ENCODE measurements around the gene RFPL4AL1.
"Not testable (repeated sequence)": the region's sequence is repeated elsewhere in the genome, so short reads cannot be mapped to it uniquely, and the experiment has no call there.

The RFPL4AL1 gene

DNA sequence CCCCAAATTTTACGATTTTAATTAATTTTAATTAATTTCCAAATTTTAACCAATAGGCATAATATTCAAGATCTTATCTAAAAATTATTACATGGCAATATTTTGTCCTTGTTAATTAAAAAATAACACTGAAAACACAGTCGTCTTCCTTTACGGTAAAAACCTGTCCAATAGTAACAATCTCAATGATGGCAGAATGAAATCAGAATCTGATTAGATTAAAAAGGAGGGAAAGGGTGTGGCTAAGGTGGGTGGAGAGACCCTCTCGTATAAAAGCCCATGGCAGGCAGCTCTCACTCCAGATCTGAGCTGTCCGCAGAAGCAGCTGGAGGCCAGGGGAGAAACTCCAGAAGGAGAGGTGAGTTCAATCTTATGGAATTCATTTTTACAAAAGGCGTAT lies at the start of gene RFPL4AL1:
RFPL4AL1 (plus strand) TSS at position 301 of the 400 bp plus-strand sequence. CDS start 2,687 bp downstream, outside the sequence.
- not testable (repeated sequence) for DNase-seq (ENCODE audit: low spot score)

- no peak for DNase-seq (ENCODE audit: low spot score)
These were observed 48.6 kb upstream of the RFPL4AL1 start for GRCh38 chr19:55720214-55720746.

- DNase-seq (ENCODE audit: low spot score) = no peak
These were observed 48.1 kb upstream of the RFPL4AL1 start for GRCh38 chr19:55720801-55721200.

DNA sequence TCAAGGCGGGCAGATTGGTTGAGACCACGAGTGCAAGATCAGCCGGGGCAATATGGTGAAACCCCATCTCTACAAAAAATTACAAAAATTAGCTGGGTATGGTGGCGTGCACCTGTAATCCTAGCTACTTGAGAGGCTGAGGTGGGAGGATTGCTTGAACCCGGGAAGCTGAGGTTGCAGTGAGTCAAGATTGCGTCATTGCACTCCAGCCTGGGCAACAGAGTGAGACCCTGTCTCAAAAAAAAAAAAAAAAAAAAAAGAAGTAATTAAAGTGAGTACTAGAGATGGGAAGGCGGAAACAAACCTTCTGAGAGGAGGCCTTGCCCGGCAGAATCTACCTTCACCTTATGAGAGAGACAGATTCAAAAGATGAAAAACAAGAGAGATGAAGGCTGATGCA lies 45.4 kb upstream of the RFPL4AL1 start:
- DNase-seq (ENCODE audit: low spot score) = no peak

- DNase-seq (ENCODE audit: low spot score) = not testable (repeated sequence)
These were observed 38.5 kb upstream of the RFPL4AL1 start for GRCh38 chr19:55730378-55730777.

DNA sequence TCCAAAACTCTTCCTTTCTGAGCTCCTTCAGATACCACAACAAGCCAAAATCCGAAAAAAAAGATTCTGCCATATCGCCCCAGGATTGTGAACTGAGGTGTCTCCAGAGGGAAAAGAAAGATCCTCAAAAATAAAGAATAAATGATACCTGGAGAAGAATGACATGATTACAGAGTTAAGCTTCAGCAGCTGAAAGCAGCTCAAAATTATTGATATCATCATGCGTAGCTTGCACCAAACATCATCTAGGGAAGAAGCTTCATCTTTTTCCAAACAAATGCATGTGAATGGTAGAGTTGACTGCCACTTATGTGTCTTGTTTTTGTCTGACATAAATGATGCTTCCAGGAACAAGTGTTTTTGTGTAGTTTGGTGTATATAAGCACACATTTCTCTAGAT lies 30.6 kb upstream of the RFPL4AL1 start, which contains the start of gene NLRP9:
NLRP9 (minus strand) TSS at position 101 of the 400 bp plus-strand sequence; CDS start at position 73, 28 bp downstream.
- no peak for DNase-seq (ENCODE audit: low spot score)

DNA sequence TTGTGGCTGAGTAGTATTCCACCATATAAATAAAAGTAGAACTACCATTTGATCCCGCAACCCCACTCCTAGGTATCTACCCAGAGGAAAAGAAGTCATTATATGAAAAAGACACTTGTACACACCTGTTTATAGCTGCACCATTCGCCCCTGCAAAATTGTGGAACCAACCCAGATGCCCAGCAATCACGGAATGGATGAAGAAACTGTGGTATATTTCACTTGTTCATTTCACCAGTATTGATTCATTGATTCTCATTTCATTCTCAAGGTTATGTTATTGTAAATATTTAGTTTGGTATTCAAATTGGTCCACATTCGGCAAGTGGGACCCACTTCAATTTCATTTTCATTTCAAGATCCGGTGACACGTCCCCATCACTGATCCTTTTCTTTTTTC lies 18.2 kb upstream of the RFPL4AL1 start:
- DNase-seq (ENCODE audit: low spot score) = no peak

DNA sequence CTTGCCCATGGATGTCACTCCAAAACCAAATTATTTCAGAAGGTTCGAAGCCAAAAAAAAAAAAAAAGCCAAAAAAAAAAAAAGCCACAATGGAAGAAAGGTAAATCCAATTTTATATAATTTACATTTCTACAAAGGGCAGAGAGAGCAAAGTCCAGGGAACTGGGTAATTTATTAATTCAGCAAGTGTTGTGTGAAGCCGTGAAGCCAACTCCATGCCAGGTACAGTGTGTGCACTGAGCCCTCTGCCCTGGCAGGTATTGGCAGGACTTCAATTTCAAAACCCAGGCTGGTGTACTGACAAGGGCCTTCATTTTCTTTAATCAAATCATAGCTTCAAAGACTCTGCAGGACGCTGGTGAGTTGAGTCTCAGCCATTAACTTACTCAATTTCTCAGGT lies 15.5 kb upstream of the RFPL4AL1 start:
- no peak for DNase-seq (ENCODE audit: low spot score)

GRCh38 chr19:55756808-55757207 lies 12.1 kb upstream of the RFPL4AL1 start:
- not testable (repeated sequence) for DNase-seq (ENCODE audit: low spot score)

GRCh38 chr19:55758797-55759196 lies 10.1 kb upstream of the RFPL4AL1 start, which contains the start of gene RFPL4A:
RFPL4A (plus strand) TSS chr19:55759097; CDS start chr19:55761801, 2,704 bp downstream.
- not testable (repeated sequence) for DNase-seq (ENCODE audit: low spot score)

GRCh38 chr19:55766466-55766865 lies 2.5 kb upstream of the RFPL4AL1 start:
- no peak for DNase-seq (ENCODE audit: low spot score)

GRCh38 chr19:55769632-55770031 lies 714 bp downstream of the RFPL4AL1 start:
- DNase-seq (ENCODE audit: low spot score) = not testable (repeated sequence)

DNA sequence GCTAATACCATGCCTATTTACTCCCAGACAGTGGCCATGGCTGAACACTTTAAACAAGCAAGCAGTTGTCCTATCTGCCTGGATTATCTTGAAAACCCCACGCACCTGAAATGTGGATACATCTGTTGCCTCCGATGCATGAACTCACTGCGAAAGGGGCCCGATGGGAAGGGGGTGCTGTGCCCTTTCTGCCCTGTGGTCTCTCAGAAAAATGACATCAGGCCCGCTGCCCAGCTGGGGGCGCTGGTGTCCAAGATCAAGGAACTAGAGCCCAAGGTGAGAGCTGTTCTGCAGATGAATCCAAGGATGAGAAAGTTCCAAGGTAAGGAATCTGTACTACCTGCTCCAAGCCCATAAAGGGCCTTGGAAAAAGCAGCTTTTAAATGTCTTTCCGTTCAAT lies 8.6 kb downstream of the RFPL4AL1 start:
- no peak for DNase-seq (ENCODE audit: low spot score)

- DNase-seq (ENCODE audit: low spot score) = no peak
These were observed 9.4 kb downstream of the RFPL4AL1 start for GRCh38 chr19:55778331-55778730.

DNA sequence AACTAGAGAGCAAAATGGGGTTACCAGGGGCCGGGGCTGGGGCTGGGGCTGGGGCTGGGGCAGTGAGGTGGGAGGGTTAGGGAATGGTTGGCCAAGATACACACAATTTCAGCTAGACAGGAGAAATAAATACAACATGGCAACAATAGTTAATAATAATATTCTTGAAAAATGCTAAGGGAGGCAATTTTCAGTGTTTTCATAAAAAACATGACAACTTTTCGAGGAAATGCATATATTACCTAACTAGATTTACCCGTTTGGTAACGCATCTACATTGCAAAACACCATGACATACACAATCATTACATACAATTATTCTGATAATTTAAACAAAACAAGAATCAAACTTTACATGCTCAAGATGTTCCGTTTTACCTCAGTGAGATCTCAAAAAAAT lies 12.2 kb downstream of the RFPL4AL1 start:
- no peak for DNase-seq (ENCODE audit: low spot score)

DNA sequence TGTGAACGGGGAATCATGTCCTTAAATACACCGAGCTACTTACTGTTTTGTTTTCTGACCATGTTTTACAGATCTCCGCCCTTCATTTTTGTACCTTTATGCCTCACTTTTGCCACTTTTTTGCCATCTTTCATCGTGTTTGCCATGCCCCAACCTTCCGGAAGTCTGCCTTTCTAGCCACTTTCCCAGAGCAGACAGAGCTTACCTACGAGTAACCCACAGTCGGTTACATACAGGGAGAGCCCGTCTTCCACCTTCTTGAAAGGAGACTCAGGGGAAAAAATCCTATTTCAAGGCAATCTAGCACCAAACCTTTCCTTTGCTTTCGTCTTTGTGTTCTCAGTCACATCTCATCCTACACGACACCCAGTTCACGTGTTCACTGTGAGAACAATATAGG lies 26.1 kb downstream of the RFPL4AL1 start:
- DNase-seq (ENCODE audit: low spot score) = no peak

DNA sequence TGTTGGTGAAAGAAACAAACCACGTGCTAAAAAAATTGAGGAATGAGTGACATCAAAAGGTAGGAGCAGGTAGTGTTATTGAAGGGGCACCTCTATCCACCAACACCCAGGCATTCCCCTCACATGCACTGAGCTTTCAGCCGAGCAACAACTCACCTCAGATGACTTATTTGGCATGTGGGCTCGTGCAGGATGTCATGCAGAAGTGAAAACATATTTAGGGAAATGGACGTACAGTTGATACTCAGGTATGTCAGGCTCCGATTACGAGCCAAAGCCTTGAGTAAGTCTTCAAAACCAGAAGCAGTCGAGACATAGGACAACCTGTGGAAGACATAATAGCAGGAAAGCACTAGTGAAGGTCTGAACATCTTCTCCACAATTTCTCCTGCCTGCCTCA lies 32.5 kb downstream of the RFPL4AL1 start:
- no peak for DNase-seq (ENCODE audit: low spot score)

DNA sequence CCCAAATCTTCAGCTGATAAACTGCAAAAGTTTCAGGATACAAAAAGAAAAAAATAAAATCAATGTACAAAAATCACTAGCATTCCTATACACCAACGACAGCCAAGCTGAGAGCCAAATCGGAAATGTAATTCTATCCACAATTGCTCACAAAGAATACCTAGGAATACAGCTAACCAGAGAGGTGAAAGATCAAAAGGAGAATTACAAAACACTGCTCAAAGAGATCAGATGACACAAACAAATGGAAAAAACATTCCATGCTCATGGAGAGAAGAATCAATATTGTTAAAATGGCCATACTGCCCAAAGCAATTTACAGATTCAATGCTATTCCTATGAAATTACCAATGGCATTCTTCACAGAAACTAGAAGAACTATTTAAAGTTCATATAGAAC lies 33.4 kb downstream of the RFPL4AL1 start:
- DNase-seq (ENCODE audit: low spot score) = no peak

- peak; percentile 81 for DNase-seq (ENCODE audit: low spot score)
These were observed 40.6 kb downstream of the RFPL4AL1 start for GRCh38 chr19:55809381-55810058.

GRCh38 chr19:55811340-55811739 lies 42.4 kb downstream of the RFPL4AL1 start:
- DNase-seq (ENCODE audit: low spot score) = no peak

DNA sequence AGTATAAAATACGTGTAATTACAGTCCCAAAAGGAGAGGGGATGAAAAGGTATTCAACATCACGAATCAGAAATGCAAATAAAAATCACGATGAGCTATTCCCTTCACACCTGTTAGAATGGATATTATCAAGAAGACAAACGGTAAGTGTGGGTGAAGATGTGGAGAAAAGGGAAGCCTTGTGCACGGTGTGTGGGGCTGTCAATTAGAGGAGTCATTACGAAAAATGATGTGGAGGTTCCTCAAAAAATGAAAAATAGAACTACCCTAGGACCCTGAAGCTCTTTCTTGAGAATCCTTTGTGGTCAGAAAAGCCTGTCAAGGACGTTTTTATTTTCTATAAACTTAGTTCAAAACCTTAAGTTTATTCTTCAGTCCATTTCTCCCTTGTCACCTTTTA lies 43.5 kb downstream of the RFPL4AL1 start:
- DNase-seq (ENCODE audit: low spot score) = no peak

DNA sequence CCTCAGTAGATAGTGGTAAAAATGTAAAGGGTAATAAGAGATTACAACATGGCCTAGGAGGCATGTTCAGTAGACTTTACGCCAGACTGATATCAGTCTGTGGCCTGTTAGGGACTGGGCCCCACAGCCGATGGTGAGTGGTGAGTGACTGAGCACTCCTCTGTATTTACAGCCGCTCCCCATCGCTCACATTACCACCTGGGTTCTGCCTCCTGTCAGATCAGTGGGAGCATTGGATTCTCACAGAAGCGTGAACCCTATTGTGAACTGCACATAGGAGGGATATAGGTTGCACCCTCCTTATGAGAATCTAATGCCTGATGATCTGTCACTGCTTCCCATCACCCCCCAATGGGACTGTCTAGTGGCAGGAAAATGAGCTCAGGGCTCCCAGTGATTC lies 45.0 kb downstream of the RFPL4AL1 start:
- no peak for DNase-seq (ENCODE audit: low spot score)

- DNase-seq (ENCODE audit: low spot score) = peak; percentile 1
These were observed 51.1 kb downstream of the RFPL4AL1 start for GRCh38 chr19:55820037-55820436.
